Memory B cell (primary cell): ENCODE measurements around the gene COL12A1.

Experiments used
- ATAC-seq: fragments of 150-1000 bp; cut with Tn5 transposase; 2 replicates; pipeline ENCODE4 v1.10.0; 2021; ENCODE audit warnings: low read depth, mild to moderate bottlenecking, moderate library complexity
- DNase-seq, 2 donors: peaks; one replicate each; pipeline ENCODE4 v3.0.0; 2022; ENCODE audit warnings: low spot score in 2 of 2
- H3K27ac Mint-ChIP-seq: one replicate; pipeline ENCODE4 v1.8.0; 2022; ENCODE audit warnings: mild to moderate bottlenecking, moderate library complexity, mixed read lengths
- H3K27me3 Mint-ChIP-seq: one replicate; pipeline ENCODE4 v1.8.0; 2022; ENCODE audit warnings: mixed read lengths
- H3K36me3 Mint-ChIP-seq: one replicate; pipeline ENCODE4 v1.8.0; 2022; ENCODE audit warnings: mild to moderate bottlenecking, mixed read lengths
- H3K4me1 Mint-ChIP-seq: one replicate; pipeline ENCODE4 v1.8.0; 2022; ENCODE audit warnings: mixed read lengths
- H3K4me3 Mint-ChIP-seq: one replicate; pipeline ENCODE4 v1.8.0; 2022; ENCODE audit warnings: mild to moderate bottlenecking, moderate library complexity, mixed read lengths
- H3K9me3 Mint-ChIP-seq: one replicate; pipeline ENCODE4 v1.8.0; 2022; ENCODE audit warnings: mixed read lengths

Gene COL12A1

DNA sequence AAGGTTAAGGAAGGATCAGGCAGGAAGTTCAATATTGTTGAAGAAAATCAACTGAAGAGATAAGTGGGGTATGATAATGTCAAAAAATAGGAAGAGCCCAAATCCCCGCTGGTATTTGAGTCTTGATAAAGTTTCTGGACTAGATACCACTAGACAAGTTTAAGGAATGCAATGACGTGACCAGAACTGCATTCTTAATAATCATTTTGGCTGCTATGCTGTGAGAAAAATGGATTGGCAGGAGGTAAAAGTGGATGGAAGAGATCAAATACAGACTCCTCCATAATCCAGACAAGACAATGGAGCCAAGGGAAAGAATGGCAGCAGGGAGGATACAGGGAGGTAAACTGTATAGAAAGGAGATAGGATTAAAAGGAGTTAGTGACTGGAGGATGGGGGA lies 128.2 kb downstream of the COL12A1 start:
- no peak overlapping the region for H3K4me3 Mint-ChIP-seq
- ATAC-seq (no peak), DNase-seq (no peak)
- H3K27ac Mint-ChIP-seq: no peak overlapping the region
- no peaks in the 10 kb centered on the region for H3K27me3 Mint-ChIP-seq
- H3K36me3 Mint-ChIP-seq: no peaks in the 10 kb centered on the region
- no peaks in the 10 kb centered on the region for H3K4me1 Mint-ChIP-seq
- H3K9me3 Mint-ChIP-seq: no peaks in the 10 kb centered on the region

DNA sequence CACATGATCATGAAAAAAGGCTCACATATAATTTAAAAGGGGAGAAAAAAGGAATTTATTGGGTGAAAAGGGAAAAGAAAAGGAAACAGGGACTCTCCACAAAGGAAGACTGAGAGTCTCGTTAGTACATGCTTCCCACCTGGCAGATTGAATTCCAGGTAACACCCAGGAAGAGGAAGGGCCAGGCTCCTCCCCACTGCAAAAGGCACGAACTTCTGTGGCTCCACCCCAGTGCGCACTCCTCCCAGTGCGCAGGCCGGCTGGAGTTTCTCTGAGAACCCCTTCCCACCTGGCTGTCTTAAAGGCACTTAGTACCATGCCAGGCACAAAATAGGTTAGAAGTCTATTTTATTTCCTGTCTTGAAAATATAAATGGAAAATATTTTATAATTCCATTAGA lies 129.8 kb downstream of the COL12A1 start:
- DNase-seq (no peak), ATAC-seq (no peak)
- Mint-ChIP-seq H3K4me3 (no peak overlapping the region), H3K4me1 (no peaks in the 10 kb centered on the region), H3K27ac (no peak overlapping the region), H3K27me3 (no peaks in the 10 kb centered on the region), H3K9me3 (no peaks in the 10 kb centered on the region), H3K36me3 (no peaks in the 10 kb centered on the region)

- Mint-ChIP-seq H3K27ac (no peak overlapping the region), H3K4me1 (no peaks in the 10 kb centered on the region), H3K27me3 (no peaks in the 10 kb centered on the region), H3K4me3 (no peak overlapping the region), H3K9me3 (peaks cover 2% of the 10 kb centered on the region), H3K36me3 (no peaks in the 10 kb centered on the region)
- no peak for DNase-seq
- no peak for ATAC-seq
These were observed 135.6 kb downstream of the COL12A1 start for GRCh38 chr6:75070244-75070643.

DNA sequence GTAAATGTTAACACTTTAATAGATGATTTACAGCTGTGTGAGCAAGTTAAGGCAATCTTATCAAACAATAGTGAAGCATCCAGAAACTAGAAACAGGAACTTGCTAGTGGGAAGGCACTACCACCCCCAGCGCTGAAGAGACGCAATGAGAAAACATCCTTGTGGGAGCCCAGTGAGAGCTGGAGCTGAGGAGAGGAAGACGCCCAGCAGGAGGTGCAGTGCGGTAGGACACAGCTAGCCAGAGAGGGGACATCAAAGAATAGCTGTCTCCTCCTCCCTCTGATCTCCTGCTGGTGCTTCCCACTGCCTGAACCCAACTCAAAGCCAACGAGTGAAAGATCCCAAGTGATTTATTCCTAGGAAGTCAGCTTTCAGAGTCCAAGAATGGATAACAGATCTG lies 140.3 kb downstream of the COL12A1 start:
- Mint-ChIP-seq H3K9me3 (peaks cover 2% of the 10 kb centered on the region), H3K27me3 (no peaks in the 10 kb centered on the region), H3K4me3 (no peak overlapping the region), H3K4me1 (no peaks in the 10 kb centered on the region), H3K27ac (no peak overlapping the region), H3K36me3 (no peaks in the 10 kb centered on the region)
- ATAC-seq (no peak), DNase-seq (no peak)

DNA sequence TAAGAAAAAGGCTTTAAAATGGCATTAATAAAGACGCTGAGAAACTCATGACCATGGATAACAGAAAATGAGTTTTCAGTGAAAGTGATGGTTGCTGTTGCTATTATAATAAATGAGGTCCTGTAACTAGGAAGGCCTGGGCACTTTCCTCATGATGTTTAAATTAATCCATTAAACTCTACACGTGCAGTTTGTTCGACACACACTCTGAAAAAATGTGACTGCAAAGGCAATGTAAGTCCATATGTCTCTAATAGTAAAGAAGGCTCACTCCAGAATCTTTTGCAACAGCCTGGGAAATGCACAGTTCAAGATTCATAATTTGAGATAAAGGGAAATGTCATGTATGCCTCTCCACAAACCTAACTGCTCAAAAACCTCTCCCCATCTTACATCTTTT lies 153.4 kb downstream of the COL12A1 start:
- no peak overlapping the region for H3K27ac Mint-ChIP-seq
- no peak for DNase-seq
- peaks cover 3% of the 10 kb centered on the region for H3K9me3 Mint-ChIP-seq
- H3K36me3 Mint-ChIP-seq: no peaks in the 10 kb centered on the region
- no peak for ATAC-seq
- H3K27me3 Mint-ChIP-seq: no peaks in the 10 kb centered on the region
- no peaks in the 10 kb centered on the region for H3K4me1 Mint-ChIP-seq
- H3K4me3 Mint-ChIP-seq: no peak overlapping the region

DNA sequence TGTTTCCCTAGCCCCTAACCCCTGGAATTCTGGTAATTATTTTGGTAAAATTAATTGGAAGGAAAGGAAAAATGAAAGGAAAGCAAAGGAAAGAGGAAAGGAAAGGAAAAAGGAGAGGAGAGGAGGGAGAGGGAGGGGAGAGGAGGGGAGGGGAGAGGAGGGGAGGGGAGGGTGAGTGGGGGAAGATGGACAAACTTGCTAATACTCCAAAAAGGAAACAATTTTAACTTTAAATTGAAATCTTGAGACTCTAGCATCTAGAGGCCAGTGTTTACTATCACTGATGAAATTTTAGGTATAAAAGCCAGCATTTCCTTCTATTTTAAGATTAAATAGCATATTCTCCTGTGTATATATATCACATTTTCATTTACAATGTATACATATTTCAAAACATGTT lies 156.5 kb downstream of the COL12A1 start:
- no peaks in the 10 kb centered on the region for H3K4me1 Mint-ChIP-seq
- H3K36me3 Mint-ChIP-seq: no peaks in the 10 kb centered on the region
- H3K4me3 Mint-ChIP-seq: no peak overlapping the region
- H3K27me3 Mint-ChIP-seq: no peaks in the 10 kb centered on the region
- H3K9me3 Mint-ChIP-seq: peaks cover 9% of the 10 kb centered on the region
- H3K27ac Mint-ChIP-seq: no peak overlapping the region
- DNase-seq (no peak), ATAC-seq (no peak)

- H3K27ac Mint-ChIP-seq: no peak overlapping the region
- no peaks in the 10 kb centered on the region for H3K36me3 Mint-ChIP-seq
- no peaks in the 10 kb centered on the region for H3K4me1 Mint-ChIP-seq
- DNase-seq: no peak
- H3K9me3 Mint-ChIP-seq: peaks cover 21% of the 10 kb centered on the region
- H3K27me3 Mint-ChIP-seq: no peaks in the 10 kb centered on the region
- H3K4me3 Mint-ChIP-seq: no peak overlapping the region
- no peak for ATAC-seq
These were observed 161.0 kb downstream of the COL12A1 start for GRCh38 chr6:75044846-75045245.

- no peak for ATAC-seq
- Mint-ChIP-seq H3K4me1 (no peaks in the 10 kb centered on the region), H3K9me3 (peaks cover 16% of the 10 kb centered on the region), H3K36me3 (no peaks in the 10 kb centered on the region), H3K27me3 (no peaks in the 10 kb centered on the region), H3K27ac (no peak overlapping the region), H3K4me3 (no peak overlapping the region)
- DNase-seq: no peak
These were observed 164.5 kb downstream of the COL12A1 start for GRCh38 chr6:75041381-75041780.
